HepG2 (cell line): Measurements from ENCODE around the gene LSM14B. TPM values are rescaled to one million over a fixed set of nuclear protein-coding genes. Genes with fewer than 3 reads are reported as not detected.
A peak's percentile ranks its signal among the peaks of the same experiment; 100 is the strongest.

Experiments
- ASH2L ChIP-seq: fragments of 300-600, 200-600 bp; sonication (generic); IDR thresholded peaks from 2 replicates; pipeline ENCODE4 v1.7.0; 2017; ENCODE audit warnings: low read depth, mild to moderate bottlenecking, moderate library complexity, mixed read lengths, low read length; ENCODE audit not compliant: insufficient read length
- CBFB ChIP-seq: sonication (generic); formaldehyde crosslinking; IDR thresholded peaks from 2 replicates; pipeline ENCODE4 v1.4.0; 2020; ENCODE audit warnings: missing genetic modification reagents
- HDAC1 ChIP-seq: sonication (generic); formaldehyde crosslinking; IDR thresholded peaks from 2 replicates; pipeline ENCODE4 v1.5.1; 2020; ENCODE audit warnings: mild to moderate bottlenecking, missing genetic modification reagents
- HNF4A ChIP-seq: sonication (generic); formaldehyde crosslinking; IDR thresholded peaks from 2 replicates; pipeline ENCODE4 v1.4.0; 2020; ENCODE audit warnings: missing genetic modification reagents
- KLF12 ChIP-seq: sonication (generic); formaldehyde crosslinking; IDR thresholded peaks from 2 replicates; pipeline ENCODE4 v1.4.0; 2020; ENCODE audit warnings: missing genetic modification reagents, borderline replicate concordance
- MIER3 ChIP-seq: IDR thresholded peaks from 2 replicates; pipeline ENCODE4 v1.6.1; 2016; ENCODE audit warnings: missing compliant biosample characterization, borderline replicate concordance
- NAIF1 ChIP-seq: sonication (generic); formaldehyde crosslinking; IDR thresholded peaks from 2 replicates; pipeline ENCODE4 v1.5.0; 2020; ENCODE audit warnings: mild to moderate bottlenecking, missing genetic modification reagents, borderline replicate concordance
- PPARG ChIP-seq: conservative IDR thresholded peaks from 2 replicates; pipeline ENCODE4 v1.6.1; 2016; ENCODE audit warnings: missing biosample characterization, missing genetic modification reagents
- RBM22 ChIP-seq: fragments of 200-400 bp; formaldehyde crosslinking; optimal IDR thresholded peaks from 2 replicates; pipeline ENCODE3; 2017; ENCODE audit warnings: mild to moderate bottlenecking, low read length, moderate library complexity
- SMYD3 ChIP-seq: sonication (generic); formaldehyde crosslinking; IDR thresholded peaks from 2 replicates; pipeline ENCODE4 v1.8.1; 2023; ENCODE audit warnings: mild to moderate bottlenecking, missing genetic modification reagents
- SP5 ChIP-seq: IDR thresholded peaks from 2 replicates; pipeline ENCODE4 v1.6.1; 2016; ENCODE audit warnings: low read depth, borderline replicate concordance
- TBX2 ChIP-seq: sonication (generic); formaldehyde crosslinking; IDR thresholded peaks from 2 replicates; pipeline ENCODE4 v1.5.0; 2020; ENCODE audit warnings: missing genetic modification reagents, mild to moderate bottlenecking, borderline replicate concordance
- TRAFD1 ChIP-seq: sonication (generic); formaldehyde crosslinking; IDR thresholded peaks from 2 replicates; pipeline ENCODE4 v1.5.1; 2020; ENCODE audit warnings: missing genetic modification reagents, mild to moderate bottlenecking, borderline replicate concordance
- YEATS4 ChIP-seq: sonication (generic); formaldehyde crosslinking; IDR thresholded peaks from 2 replicates; pipeline ENCODE4 v1.4.0; 2020; ENCODE audit warnings: missing genetic modification reagents, borderline replicate concordance
- ZNF12 ChIP-seq: sonication (generic); formaldehyde crosslinking; IDR thresholded peaks from 2 replicates; pipeline ENCODE4 v1.5.0; 2020; ENCODE audit warnings: missing genetic modification reagents
- ZNF432 ChIP-seq: sonication (generic); formaldehyde crosslinking; IDR thresholded peaks from 2 replicates; pipeline ENCODE4 v1.5.0; 2020; ENCODE audit warnings: missing genetic modification reagents, mild to moderate bottlenecking, borderline replicate concordance
- ZNF513 ChIP-seq: sonication (generic); formaldehyde crosslinking; conservative IDR thresholded peaks from 2 replicates; pipeline ENCODE4 v1.5.0; 2020; ENCODE audit warnings: missing genetic modification reagents
- ZNF616 ChIP-seq: sonication (generic); formaldehyde crosslinking; IDR thresholded peaks from 2 replicates; pipeline ENCODE4 v1.5.0; 2020; ENCODE audit warnings: low read depth, mild to moderate bottlenecking, missing genetic modification reagents
- ZNF678 ChIP-seq: sonication (generic); formaldehyde crosslinking; IDR thresholded peaks from 2 replicates; pipeline ENCODE4 v1.4.0; 2020; ENCODE audit warnings: mild to moderate bottlenecking, missing genetic modification reagents
- ZSCAN20 ChIP-seq: sonication (generic); formaldehyde crosslinking; IDR thresholded peaks from 2 replicates; pipeline ENCODE4 v1.4.0; 2020; ENCODE audit warnings: missing genetic modification reagents, mild to moderate bottlenecking, borderline replicate concordance
- polyA plus RNA-seq, 8 experiments: library from polyadenylated mRNA; depleted of rRNA in 3 of 8; stranded (reverse) in 7 of 8; unstranded in 1 of 8; fragments of >200 nt; fragmentation: Illumina TruSeq in 4 of 8; extraction: Trizol in 4 of 8; gene quantifications; 2 replicates each; pipeline versions ENCODE4 v1.2.1 to v1.2.3, GENCODE V29; 2011 to 2016; ENCODE audit warnings: low read depth in 4 of 8, missing spikeins in 1 of 8, mixed read lengths in 1 of 8; ENCODE audit not compliant: insufficient read depth in 1 of 8
- total RNA-seq, 5 experiments: library from RNA; depleted of rRNA; stranded (reverse); fragments of >200 nt; fragmentation: Illumina TruSeq; extraction: Trizol; gene quantifications; 2 replicates each; pipeline ENCODE4 v1.2.3, GENCODE V29; 2016; ENCODE audit warnings: low read depth in 1 of 5
- TF ChIP-seq, protein P1 (sequence below): fragments of 450-650 bp; IDR thresholded peaks from 2 replicates; pipeline ENCODE4 v1.6.1; 2017
- TF ChIP-seq, protein P2 (sequence below): sonication (generic); formaldehyde crosslinking; conservative IDR thresholded peaks from 2 replicates; pipeline ENCODE4 v1.8.0; 2022; ENCODE audit warnings: mild to moderate bottlenecking, moderate library complexity, missing genetic modification reagents

Gene LSM14B
- total and polyA plus RNA-seq, 2 of the 13 experiments (the other 11 are each of a cell fraction or from before 2014, with no cell fraction given) = 43.3 to 79.2 TPM

GRCh38 chr20:62141397-62142251 is 19.3 kb downstream of the LSM14B start (continued):
- TF ChIP-seq, protein P1, sequence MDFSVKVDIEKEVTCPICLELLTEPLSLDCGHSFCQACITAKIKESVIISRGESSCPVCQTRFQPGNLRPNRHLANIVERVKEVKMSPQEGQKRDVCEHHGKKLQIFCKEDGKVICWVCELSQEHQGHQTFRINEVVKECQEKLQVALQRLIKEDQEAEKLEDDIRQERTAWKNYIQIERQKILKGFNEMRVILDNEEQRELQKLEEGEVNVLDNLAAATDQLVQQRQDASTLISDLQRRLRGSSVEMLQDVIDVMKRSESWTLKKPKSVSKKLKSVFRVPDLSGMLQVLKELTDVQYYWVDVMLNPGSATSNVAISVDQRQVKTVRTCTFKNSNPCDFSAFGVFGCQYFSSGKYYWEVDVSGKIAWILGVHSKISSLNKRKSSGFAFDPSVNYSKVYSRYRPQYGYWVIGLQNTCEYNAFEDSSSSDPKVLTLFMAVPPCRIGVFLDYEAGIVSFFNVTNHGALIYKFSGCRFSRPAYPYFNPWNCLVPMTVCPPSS = no peak
- TF ChIP-seq ZNF432 (CRISPR knock-in tag) (no peak), HDAC1 (CRISPR knock-in tag) (no peak), ZSCAN20 (CRISPR knock-in tag) (no peak), ZNF513 (CRISPR knock-in tag) (no peak), SMYD3 (CRISPR knock-in tag) (no peak; the same call in 1 of the 2 replicates), KLF12 (CRISPR knock-in tag) (no peak), MIER3 (CRISPR knock-in tag) (no peak), RBM22 (no peak), TBX2 (CRISPR knock-in tag) (peak; percentile 60), TRAFD1 (0 out of 2 replicates have a peak, but pooled peaks have one; percentile 33), HNF4A (no peak), ZNF678 (CRISPR knock-in tag) (no peak), YEATS4 (CRISPR knock-in tag) (no peak), SP5 (CRISPR knock-in tag) (no peak), ZNF616 (CRISPR knock-in tag) (0 out of 2 replicates have a peak, but pooled peaks have one; percentile 67), CBFB (CRISPR knock-in tag) (no peak), ZNF12 (no peak), NAIF1 (CRISPR knock-in tag) (no peak; the same call in 1 of the 2 replicates), PPARG (CRISPR knock-in tag) (no peak), ASH2L (peak; percentile 40)
- TF ChIP-seq, protein P2, sequence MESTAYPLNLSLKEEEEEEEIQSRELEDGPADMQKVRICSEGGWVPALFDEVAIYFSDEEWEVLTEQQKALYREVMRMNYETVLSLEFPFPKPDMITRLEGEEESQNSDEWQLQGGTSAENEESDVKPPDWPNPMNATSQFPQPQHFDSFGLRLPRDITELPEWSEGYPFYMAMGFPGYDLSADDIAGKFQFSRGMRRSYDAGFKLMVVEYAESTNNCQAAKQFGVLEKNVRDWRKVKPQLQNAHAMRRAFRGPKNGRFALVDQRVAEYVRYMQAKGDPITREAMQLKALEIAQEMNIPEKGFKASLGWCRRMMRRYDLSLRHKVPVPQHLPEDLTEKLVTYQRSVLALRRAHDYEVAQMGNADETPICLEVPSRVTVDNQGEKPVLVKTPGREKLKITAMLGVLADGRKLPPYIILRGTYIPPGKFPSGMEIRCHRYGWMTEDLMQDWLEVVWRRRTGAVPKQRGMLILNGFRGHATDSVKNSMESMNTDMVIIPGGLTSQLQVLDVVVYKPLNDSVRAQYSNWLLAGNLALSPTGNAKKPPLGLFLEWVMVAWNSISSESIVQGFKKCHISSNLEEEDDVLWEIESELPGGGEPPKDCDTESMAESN = no peak
